Measurements from ENCODE around the gene PLAAT3. TPM values are rescaled to one million over a fixed set of nuclear protein-coding genes. Genes with fewer than 3 reads are reported as not detected.

Gene PLAAT3
- polyA plus RNA-seq, 1 donor from 2014 or later = not detected

GRCh38 chr11:63527667-63528066, 86.6 kb downstream of the PLAAT3 start:
- H3K4me2 ChIP-seq (ENCODE audit: low read length) = no peak overlapping the region
- TF ChIP-seq EZH2 (IDR thresholded peaks at IDR 0.05; ENCODE audit: borderline replicate concordance, insufficient read depth, low read length, poor library complexity, severe bottlenecking) (no peak), MXI1 (conservative IDR thresholded peaks at IDR 0.05; ENCODE audit: poor library complexity, severe bottlenecking) (no peak), RAD21 (conservative IDR thresholded peaks at IDR 0.05) (no peak), TAF1 (IDR thresholded peaks at IDR 0.05; ENCODE audit: low read depth) (no peak), EP300 (conservative IDR thresholded peaks at IDR 0.05; ENCODE audit: poor library complexity, severe bottlenecking) (no peak), SMC3 (conservative IDR thresholded peaks at IDR 0.05; ENCODE audit: poor library complexity) (no peak)
- peaks cover 9% of the 10 kb centered on the region for H3K27me3 ChIP-seq (ENCODE audit: insufficient read depth, low read depth, low read length)
- no peaks in the 10 kb centered on the region for H4K20me1 ChIP-seq (ENCODE audit: insufficient read depth)
- no peak overlapping the region for H3K27ac ChIP-seq (ENCODE audit: low read length)
- H3K9ac ChIP-seq (ENCODE audit: low read length) = no peak overlapping the region
- no peak overlapping the region for H3K4me3 ChIP-seq (ENCODE audit: low read length)
- H3K36me3 ChIP-seq (ENCODE audit: insufficient read depth, low read length) = no peaks in the 10 kb centered on the region
- H2AFZ ChIP-seq (ENCODE audit: low read depth, low read length) = no peak overlapping the region
- H3K9me2 ChIP-seq (ENCODE audit: insufficient read depth, low read length) = no peaks in the 10 kb centered on the region
- no peaks in the 10 kb centered on the region for H3F3A ChIP-seq (ENCODE audit: insufficient read depth, low read length, poor library complexity, severe bottlenecking)
- H3K9me3 ChIP-seq (ENCODE audit: low read length) = no peaks in the 10 kb centered on the region
- H3K79me2 ChIP-seq (replicated peaks; ENCODE audit: insufficient read depth, low read length) = no peaks in the 10 kb centered on the region

Other genes with a start within 250 kb of the PLAAT3 start
- not detected in 2 replicates for gene SLC22A9, start 244.6 kb downstream of the PLAAT3 start, polyA plus RNA-seq
- gene PLAAT5, start 123.3 kb downstream of the PLAAT3 start, polyA plus RNA-seq = 0.14 TPM in 1 of 2 replicates, not detected in the other
- not detected in 2 replicates for gene LGALS12, start 108.3 kb downstream of the PLAAT3 start, polyA plus RNA-seq
- not detected in 2 replicates for gene PLAAT4, start 77.6 kb downstream of the PLAAT3 start, polyA plus RNA-seq
- gene PLAAT2, start 51.1 kb downstream of the PLAAT3 start, polyA plus RNA-seq = not detected in 2 replicates
- gene ATL3, start 56.9 kb upstream of the PLAAT3 start, polyA plus RNA-seq = 2.4 and 4.0 TPM in 2 replicates
- gene RTN3, start 67.1 kb upstream of the PLAAT3 start, polyA plus RNA-seq = 270 and 283 TPM in 2 replicates
- 82.5 and 103 TPM in 2 replicates for gene ZFTA, start 154.3 kb upstream of the PLAAT3 start, polyA plus RNA-seq
- gene SPINDOC, start 199.0 kb upstream of the PLAAT3 start, polyA plus RNA-seq = 20.3 and 27.2 TPM in 2 replicates
- gene MARK2, start 224.7 kb upstream of the PLAAT3 start, polyA plus RNA-seq = 5.2 and 11.3 TPM in 2 replicates

Data from neural cell (in vitro differentiated cells).